ENCODE data around the gene RPTOR.

The RPTOR gene

DNA sequence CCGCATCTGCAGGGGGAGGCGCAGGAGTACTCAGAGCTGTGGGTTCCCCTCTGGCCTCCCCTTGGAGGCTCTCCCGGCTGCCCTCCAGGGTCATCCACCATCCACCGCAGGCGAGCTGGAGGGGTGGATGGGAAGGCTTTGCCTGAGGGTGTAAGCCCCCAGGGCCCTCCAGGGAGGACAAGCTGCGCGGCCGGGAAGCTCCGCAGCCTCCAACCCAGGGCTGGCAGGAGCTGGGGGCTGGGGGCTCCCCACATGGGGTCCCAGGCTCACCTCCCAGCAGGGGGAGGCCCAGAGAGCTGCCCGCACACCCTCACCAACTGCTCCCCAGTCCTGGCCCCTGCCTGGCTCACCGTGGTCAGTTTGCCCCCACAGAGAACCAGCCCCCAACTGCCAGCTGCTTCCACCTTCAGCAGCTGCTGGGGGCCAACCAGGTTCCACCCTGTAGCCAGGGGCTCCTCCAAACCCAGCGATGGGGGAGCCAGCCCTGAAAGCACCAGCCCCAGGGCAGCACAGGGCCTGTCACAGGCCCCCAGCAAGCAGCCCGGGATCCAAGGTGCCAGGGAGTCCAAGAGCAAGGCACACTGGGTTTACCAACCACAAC lies 427.2 kb downstream of the RPTOR start:
- no peak for FAIRE-seq

DNA sequence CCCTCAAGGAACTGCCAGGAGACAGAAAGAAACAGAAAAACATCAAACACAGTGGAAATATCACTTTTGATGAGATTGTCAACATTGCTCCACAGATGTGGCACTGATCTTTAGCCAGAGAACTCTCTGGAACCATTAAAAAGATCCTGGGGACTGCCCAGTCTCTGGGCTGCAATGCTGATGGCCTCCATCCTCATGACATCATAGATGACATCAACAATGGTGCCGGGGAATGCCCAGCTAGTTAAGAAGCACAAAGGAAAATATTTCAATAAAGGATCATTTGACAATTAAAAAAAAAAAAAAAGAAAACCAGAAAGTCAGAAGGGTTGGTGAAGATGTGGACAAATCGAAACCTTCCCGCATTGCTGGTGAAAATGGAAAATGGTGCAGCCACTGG lies 432.1 kb downstream of the RPTOR start:
- FAIRE-seq, result no peak

DNA sequence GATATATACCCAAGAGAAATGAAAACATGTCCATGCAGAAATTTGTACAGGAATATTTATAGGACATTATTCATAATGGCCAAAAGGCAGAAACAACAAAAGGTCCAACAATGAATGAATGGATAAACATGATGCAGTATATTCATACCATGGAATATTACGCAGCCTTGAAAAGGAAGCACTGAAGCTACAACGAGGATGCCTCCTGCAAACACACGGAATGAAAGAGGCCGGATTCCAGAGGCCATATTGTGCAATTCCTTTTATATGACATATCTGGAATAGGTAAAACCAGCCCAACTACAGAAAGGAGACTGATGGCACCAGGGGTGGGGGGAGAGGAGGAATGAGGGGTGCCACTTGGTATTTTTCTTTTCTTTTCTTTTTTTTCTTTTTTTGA lies 432.5 kb downstream of the RPTOR start:
- FAIRE-seq, result no peak

DNA sequence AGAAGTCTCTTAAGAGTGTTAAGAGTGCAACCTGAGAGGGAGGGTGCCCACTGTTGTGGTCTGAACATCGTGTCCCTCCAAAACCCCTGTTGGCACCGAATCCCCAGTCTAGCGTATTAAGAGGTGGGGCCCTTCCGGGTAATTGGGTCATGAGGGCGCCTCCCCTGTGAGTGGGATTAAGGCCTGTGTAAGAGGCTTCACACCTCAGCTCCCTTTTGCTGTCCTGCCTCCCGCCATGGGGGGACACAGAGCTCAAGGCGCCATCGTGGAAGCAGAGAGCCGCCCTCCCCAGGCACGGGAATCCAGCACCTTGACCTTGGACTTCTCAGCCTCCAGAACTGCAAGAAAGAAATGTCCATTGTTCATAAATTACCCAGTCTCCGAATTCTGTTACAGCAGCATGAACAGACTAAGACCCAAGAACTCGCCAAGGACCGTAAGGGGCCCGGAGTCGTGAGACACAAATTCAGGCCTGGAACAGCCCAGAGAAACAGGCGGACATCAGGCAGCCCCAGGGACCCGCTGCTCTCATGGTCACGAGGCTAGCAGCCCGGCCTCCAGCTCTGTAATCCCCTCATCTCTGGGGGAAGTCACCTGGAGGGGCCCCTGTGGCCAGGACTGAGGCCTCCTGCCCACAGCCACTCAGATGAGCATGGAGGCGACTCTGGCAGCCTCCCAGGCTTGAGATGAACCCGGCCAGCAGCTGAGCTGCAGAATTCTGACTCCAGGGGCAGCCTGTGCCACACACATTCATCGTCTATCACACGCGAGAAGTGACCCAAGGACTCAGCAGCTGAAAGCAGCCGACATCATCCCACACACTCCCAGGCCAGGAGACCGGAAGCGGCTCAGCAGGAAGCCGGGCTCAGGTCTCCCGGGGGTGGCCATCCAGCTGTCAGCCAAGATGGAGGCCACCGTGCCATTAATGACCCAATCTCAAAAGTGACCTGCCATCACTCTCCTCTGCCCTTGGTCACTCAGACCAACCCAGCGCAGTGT lies 434.2 kb downstream of the RPTOR start:
- no peak for FAIRE-seq

DNA sequence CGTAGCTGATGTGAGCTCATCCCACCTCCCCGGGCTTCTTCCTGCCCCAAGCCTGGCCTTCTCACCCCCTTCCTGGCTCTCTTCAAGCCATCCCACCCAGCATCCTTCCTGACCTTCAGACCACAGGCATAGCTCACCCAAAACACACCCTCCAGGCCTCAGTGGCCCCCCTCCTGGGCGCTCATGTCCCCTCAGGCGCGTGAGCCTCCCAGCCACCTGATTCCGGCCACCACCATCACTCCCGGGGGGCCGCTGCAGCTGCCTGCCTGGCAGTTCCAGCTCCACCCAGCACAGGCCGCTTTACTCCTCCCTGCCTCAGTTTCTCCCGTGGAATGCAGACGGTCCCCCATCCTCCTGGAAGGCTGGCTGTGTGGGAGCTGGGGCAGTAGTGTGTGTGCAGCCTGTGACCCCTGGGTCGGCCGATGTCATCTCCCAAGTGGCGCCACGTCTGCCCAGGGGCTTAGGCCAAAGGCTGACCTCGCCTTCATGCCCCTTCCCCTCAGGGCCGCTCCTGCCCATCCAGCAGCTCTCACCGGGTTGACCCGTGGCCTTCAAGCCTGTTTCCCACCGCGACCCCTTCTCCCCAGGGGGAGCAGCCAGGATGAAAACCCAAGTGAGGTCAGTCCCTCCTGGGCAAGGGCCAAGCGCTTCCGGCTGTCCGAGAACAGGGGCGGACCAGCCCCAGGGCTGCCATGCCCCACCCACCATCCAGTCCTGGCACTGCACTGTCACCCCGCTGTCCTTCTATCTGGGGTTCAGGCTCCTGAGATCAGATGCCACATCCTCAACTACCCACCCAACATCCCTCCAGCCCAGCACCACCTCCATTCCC lies 435.1 kb downstream of the RPTOR start:
- no peak for FAIRE-seq

DNA sequence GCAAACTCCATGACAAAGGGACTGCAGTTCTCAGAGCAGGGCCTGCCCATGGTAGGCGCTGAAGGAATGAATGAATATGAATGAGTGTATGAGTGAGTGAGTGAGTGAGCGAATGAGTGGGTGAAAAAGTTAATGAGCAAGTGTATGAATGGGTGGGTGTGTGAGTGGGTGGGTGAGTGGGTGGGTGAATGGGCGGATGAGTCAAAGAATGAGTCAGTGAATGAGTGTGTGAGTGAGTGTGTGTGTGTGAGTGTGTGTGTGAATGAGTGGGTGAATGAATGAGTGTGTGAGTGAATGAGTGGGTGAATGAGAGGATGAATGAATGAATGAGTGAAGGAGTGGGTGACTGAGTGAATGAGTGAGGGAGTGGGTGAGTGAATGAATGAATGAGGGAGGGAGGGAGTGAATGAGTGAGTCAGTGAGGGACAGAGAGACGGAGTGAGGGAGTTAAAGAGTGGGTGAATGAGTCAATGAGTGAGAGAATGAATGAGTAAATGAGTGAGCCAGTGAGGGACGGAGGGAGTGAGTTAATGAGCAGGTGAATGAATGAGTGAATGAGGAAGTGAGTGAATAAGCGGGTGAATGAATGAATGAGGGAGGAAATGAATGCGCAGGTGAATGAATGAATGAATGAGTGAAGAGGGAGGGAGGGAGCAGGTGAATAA lies 435.9 kb downstream of the RPTOR start:
- no peak for FAIRE-seq

DNA sequence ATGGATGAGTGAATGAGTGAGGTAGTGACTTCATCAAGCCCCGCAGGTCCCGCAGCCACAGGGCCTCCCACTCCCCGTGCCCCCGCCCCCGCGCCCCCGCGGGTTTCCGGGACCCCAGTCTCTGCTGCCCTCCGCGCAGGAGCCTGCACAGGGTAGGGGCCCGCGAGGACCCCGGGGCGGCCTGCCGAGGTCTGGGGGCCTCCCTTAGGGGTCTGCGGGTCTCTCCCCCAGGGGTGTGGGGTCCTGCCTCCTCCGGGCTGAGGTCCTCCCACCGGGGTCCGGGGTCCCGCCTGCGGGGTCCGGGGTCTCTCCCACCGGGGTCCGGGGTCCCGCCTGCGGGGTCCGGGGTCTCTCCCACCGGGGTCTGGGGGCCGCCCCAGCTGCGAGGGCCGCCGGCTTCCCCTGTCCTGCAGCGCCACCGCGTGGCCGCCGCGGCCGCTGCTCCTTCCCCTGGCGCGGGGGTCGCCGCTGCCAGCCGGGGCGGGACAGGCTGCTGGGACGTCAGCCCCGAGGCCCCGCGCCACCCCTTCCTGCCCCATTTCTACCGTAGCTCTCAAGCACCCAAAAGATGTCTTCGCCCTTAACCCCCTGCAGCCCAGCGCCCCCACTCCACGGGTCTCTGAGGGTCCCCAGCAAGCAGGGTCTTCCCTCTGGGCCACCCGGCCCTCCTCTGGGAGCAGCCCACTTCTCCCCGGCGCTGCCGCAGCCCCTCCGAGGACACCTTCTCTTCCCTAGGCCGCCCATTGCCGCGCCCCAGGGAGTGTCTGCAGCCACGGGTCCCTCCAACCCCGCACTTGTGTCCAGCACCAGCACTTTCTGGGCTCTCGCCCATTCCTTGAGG lies 436.6 kb downstream of the RPTOR start:
- no peak for FAIRE-seq

DNA sequence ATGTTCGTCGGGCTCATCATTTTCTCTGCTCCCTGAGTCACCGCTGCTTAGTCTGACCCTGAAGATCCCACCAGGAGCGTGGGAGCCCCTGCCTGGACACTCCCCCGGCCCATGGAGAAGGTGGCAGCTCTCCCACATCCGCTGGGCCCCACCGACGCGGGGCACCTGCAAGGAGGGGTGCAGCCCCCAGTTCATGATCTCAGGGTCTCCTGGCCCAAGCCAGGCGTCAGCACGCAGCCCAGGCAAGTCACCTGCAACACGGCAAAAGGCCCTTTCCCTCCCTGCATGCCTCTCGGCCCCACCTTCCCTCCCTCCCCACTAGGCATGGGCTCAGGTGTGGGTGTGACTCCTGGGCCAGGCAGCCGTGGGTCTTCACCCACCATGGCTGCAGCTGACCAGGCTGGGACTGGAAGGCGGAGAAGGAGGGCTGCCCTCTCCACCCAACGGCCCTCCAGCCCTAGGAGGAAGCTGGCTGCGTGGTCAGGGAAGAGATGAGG lies 437.3 kb downstream of the RPTOR start:
- no peak for FAIRE-seq

DNA sequence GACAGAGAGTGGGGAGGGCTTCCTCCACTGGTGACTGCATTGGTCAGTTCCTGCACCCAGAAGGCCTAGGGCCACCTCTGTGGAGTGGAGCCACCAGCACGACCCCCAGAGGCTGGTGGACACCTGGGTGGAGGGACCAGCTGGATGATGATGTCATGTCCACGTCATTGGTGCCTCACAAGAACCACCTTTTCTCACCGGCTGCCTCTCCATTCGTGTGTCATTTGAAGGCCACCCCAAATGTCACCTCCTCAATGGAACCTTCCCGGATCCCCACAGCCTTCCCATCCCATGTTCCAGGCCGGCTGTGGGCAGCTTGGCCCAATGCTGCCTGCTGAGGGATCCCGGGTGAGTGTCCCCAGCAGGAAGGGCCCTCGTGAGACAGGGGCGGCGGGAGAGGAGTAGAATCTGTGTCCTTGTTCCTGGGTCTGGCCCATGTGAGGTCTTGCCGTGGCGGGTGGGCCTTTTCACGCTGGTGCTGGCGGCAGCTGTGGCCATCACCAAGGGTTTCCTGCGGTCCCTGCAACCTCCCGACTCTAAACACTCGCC lies 437.9 kb downstream of the RPTOR start:
- no peak for FAIRE-seq

DNA sequence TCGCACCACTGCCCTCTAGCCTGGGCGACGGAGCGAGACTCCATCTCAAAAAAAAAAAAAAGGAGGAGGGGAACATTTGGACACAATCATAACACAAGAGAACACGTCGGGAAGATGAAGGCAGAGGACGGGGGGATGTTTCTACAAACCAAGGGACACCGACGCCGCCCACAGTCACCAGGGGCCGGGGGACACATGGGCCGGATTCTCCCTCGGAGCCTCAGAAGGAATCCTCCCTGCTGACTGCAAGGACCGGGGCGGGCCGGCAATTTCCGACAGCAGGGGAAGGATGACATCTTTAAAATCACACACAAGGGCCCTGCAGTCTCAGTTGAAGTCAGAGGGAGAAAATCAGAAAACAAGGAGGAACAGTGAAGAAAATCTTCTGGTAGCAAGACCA lies 438.9 kb downstream of the RPTOR start:
- no peak for FAIRE-seq

DNA sequence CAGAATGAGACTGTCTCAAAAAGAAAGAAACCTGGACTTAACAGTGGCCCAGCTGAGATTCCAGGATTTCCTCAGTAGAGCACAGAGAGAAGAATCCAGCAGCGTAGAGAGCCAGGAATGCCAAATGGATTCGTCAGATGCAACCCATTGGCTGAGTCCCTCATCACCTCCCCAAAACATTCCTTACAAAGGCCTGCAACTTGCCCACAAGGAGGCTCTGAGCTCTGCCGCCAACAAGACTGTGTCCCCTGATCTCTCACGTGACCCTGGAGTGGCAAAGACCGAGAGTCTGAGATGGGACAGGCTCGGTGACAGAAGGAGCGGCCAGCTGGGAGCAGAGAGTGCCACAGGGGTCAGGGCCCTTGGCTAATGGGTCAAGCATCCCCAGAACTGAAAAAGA lies 440.1 kb downstream of the RPTOR start:
- FAIRE-seq, result no peak

DNA sequence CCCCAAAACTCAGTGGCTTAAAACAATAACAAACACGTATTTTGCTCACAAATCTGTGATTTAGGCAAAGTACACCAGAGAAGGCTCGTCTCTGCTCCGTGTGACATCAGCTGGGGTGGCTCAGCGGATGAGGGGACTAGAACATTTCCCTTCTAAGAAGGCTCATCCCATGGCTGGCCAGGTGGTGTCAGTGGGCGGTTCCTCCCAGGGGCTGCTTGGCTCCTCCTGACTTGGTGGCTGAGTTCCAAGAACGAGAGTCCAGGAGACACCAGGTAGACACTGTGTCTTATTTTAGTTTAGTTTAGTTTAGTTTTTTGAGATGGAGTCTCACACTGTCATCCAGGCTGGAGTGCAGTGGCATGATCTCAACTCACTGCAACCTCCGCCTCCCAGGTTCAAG lies 441.4 kb downstream of the RPTOR start:
- FAIRE-seq, result no peak

DNA sequence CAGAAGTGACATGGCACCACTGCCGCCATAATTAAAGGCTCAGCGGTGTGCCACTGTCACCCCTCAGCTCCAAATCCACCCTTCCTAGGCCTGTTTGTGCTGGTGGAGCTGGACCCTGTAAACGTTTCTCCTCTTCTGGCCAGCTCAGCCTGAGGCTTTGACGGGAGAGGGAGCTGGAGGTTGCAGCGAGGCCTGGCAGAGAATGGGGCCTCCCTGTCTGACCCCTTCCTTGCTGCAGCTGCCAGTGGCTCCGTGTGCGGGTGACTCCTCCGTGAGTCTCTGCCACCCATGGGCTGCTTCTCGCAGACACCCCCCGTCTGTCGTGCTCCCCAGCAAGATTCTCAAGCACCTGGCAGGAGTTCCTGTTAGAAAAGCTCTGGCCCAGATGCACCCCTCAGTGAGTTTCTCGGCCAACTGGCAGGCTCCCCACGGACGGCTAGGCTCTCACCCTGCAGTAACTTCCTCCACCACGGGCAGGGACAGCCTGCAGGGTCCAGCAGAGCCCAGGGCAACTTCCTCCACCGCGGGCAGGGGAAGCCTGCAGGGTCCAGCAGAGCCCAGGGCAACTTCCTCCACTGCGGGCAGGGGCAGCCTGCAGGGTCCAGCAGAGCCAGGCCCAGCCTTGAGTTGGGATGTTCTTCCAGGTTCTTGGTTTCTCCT lies 442.3 kb downstream of the RPTOR start:
- no peak for FAIRE-seq

DNA sequence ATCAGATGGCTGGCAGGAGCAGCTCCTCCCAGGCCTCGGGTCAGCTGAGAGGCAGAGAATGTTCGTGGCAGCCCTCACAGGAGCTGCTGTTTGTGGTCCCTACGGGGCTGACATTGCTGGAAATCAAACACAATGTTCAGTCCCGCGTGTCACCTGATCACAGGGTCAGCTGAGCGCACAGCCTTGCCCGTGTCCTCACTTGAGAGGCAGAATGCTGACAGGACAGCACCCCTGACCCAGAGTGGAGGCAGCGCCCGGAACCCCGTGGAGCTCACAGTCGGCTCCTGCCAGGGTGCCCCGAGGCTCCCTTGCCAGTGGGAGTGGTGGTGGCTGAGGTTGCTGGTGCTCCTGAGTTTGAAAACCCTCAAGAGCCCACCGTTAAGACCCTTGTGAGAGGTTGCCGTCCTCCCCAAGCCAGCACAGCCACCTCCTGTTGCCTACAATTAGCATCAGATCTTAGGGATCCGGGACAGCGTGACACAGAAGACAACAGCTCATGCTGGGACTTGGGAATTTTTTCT lies 443.4 kb downstream of the RPTOR start:
- no peak for FAIRE-seq

DNA sequence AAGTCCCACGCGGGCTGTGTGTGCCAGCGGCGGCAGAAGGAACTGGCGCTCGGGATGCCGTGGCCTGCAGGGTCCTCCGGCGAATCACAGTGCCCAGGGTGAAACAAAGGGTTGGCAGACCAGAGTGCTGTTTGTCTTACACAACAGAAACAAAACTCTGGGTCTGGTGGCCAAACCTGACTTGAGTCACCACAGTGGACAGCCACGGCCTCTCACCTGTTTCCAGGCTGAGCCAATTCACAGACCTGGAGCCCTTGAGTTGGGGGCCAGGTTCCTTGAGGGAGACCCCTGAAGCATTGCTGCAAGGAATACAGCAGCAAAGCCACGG lies 444.9 kb downstream of the RPTOR start:
- FAIRE-seq, result no peak

DNA sequence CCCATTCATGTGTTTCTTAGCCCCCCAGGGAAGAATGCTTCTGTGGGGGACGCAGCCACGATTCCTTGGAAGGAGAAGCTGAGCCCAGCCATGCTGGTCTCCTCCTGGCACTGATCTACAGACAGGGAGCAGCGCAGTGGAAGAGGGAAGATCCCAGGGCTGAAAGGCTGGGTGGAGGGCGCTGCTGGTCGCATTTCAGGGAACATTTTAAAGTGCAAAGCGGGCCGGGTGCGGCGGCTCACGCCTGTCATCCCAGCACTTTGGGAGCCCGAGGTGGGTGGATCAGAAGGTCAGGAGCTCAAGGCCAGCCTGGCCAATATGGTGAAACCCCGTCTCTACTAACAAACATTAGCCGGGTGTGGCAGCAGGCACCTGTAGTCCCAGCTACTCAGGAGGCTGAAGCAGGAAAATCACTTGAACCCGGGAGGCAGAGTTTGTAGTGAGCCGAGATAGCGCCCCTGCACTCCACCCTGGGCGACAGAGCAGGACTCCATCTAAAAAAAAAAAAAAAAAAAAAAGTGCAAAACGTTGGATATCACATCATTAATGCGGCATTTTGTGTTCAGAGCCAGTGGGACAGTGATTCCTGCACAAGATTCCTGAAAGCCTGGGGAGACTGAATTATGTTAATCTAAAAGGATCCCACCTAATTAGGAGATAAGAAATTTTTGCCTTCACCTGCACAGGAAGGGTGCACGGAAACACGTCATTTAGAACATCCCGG lies 446.4 kb downstream of the RPTOR start:
- no peak for FAIRE-seq

DNA sequence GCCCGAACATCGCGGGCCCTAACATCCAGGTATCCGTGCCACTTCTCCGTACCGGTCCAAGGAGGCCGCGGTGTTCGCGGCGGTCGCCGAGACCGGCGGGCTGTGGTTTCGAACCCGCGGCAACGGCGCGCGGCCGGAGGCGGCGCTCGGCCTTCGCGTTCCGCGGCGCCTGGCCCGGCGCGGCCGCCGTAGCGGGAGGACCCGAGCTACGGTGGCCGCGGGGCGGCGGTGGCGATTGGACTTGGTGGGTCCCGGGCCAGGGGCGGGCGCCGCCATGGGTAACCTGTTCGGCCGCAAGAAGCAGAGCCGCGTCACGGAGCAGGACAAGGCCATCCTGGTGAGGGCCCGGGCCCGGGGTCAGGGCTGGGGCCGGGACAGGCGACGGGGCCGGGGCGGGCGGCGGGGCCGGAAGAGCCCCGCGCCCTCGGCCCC lies 447.0 kb downstream of the RPTOR start, which contains the start of gene CHMP6:
TSS of gene CHMP6 (plus strand) at position 197 of the 432 bp plus-strand sequence. CDS start at position 275, 78 bp downstream.
- no peak for FAIRE-seq

DNA sequence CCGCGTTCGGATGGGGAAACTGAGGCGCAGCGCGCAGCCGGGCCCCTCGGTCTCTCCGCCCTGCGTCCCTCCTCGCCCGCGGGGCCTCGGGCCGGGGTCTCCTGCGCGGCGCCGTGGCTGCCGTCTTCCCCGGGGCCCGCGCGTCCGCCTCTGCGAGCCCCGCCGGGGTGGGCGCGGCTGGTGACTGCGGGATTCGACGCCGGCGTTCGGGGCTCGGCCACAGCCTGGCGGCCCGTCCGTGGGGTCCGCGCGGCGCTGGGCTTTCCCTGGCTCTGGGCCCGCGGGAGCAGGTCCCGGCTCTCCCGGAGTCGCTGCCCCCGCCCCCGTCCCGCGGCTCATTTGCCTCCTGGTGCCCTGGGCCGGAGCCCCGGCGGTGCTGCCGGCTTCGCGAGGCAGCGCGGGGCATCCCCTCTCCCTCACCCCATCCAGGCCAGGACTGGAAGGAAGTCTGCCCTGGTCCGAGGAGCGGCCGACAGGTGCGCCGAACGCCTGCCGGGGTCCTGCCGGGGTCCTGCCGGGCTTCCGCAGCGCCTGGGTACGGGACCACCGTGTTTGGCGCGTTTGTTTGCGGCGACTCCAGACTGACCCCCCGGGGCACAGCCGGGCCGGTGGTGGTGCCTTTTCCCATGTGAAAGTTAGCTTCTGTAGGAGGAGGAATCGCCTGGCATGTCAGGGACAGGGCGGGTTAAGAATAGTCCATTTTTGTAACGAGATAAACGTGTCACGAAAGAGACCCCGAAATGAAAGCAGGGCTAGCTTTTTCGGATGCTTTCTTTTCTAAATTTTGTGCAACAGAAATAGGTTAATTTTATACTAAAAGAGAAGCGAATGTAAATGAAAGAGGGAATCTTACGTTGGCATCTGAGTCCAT lies 447.7 kb downstream of the RPTOR start:
- no peak for FAIRE-seq
